ENCODE results near the gene MISP3.

MISP3 gene

DNA sequence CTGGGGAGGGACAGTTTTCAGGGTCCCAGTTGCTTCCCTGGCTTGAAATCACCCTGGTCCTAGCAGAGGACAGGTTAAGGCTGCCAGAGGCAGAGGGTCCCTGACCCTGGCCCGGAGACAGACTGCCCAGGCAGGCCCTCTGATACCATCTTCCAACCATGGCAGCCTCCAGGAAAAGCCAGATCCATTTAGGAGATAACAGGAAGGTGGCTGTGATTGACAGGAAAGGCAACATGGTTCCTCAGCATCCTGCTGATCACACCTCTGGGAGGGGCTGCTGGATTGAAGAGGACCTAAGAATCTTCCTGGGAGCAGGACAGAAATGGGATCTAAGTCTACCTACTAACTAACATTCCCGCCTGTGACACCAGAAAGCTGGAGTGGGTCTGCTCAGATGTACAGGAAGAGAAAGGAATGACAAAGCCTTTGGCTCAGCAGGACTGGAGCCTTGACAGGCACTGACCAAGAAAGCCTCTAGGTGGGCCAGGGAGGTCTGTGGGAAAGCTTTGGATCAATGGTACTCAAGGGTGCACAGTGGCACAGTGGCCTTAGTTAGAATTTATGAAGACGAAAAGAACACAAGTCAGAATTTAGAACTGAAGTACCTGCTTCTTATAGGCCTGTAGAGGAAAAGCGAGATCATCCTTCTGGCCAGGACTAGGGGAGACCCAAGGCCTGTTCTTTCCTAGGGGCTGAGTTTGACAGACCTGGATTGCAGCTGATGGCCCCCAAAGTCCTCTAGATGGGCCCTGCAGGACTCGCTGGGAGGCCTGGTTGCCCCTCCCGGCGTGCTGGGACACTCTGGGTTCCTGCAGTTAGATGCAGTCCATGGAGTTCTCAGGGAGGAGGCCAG is 47.3 kb downstream of the MISP3 start:
- DNase-seq (ENCODE audit: low read depth in 2 of 2) = no peak

DNA sequence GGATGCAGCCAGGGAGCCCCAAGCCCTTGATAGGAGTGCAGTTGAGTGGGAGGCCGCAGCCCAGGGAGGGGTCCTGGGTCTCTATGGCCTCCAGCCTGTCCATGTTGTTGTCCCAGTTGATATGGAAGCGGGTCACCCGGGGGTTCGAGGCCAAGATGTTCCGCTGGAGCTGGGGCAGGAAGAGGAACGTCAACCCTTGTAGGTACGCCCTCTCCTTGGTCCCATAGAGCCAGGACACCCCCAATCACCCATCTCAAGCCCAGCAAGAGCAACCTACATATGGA is 47.9 kb downstream of the MISP3 start:
- no peak for DNase-seq (ENCODE audit: low read depth in 2 of 2)

DNA sequence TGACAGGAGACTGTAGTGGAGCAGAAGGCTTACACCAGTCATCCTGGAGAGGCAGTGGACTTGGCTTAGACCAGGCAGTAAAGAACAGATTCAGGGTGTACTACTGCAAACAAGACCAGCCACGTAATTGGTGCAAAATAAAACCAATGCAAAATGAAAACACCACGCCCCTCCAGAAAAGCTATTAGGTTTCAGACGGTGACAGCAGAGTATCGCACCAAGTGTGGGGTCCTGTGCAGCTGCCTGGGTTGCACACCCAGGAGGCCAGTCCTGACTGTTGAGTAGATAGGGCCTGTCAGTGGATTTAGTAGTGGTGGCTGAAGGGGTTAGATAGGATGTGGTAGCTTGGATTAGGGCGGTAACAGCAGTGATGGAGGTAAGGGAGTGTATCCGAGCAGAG is 50.3 kb downstream of the MISP3 start:
- DNase-seq (ENCODE audit: low read depth in 2 of 2) = no peak
